ENCODE measurements around the gene EXOC7.
A peak's percentile ranks its signal among the peaks of the same experiment; 100 is the strongest.

Gene EXOC7

GRCh38 chr17:76103274-76104139 is at the start of gene EXOC7:
Gene EXOC7 (minus strand): TSS chr17:76103787. CDS start chr17:76103692, 95 bp downstream.
- peak; percentile 90 for DNase-seq

GRCh38 chr17:76153202-76153601 is 49.6 kb upstream of the EXOC7 start:
- DNase-seq, result no peak

GRCh38 chr17:76152591-76152990 is 49.0 kb upstream of the EXOC7 start:
- no peak for DNase-seq

- DNase-seq, result no peak
These were observed 48.4 kb upstream of the EXOC7 start for GRCh38 chr17:76151896-76152454.

GRCh38 chr17:76150712-76151622 is 47.4 kb upstream of the EXOC7 start:
- DNase-seq, result no peak

GRCh38 chr17:76149214-76149613 is 45.6 kb upstream of the EXOC7 start:
- no peak for DNase-seq

- DNase-seq, result no peak
These were observed 44.4 kb upstream of the EXOC7 start for GRCh38 chr17:76148015-76148326.

- peak; percentile 28 for DNase-seq
These were observed 43.8 kb upstream of the EXOC7 start for GRCh38 chr17:76147211-76148014.

GRCh38 chr17:76146053-76146851 is 42.7 kb upstream of the EXOC7 start:
- DNase-seq, result no peak

GRCh38 chr17:76145231-76146052 is 41.9 kb upstream of the EXOC7 start:
- no peak for DNase-seq

GRCh38 chr17:76142585-76143041 is 39.0 kb upstream of the EXOC7 start:
- DNase-seq, result no peak

- DNase-seq, result no peak
These were observed 38.5 kb upstream of the EXOC7 start for GRCh38 chr17:76142039-76142584.

- DNase-seq, result peak; percentile 72
These were observed 37.8 kb upstream of the EXOC7 start, which contains the start of gene FOXJ1 for GRCh38 chr17:76141212-76142038. Gene FOXJ1 (minus strand): TSS chr17:76141245. CDS start chr17:76140395, 850 bp downstream.

GRCh38 chr17:76140661-76141211 is 37.1 kb upstream of the EXOC7 start:
- DNase-seq, result no peak

GRCh38 chr17:76139801-76140660 is 36.4 kb upstream of the EXOC7 start:
- DNase-seq, result no peak

- no peak for DNase-seq
These were observed 35.5 kb upstream of the EXOC7 start for GRCh38 chr17:76138896-76139752.
